Fibroblast of lung (primary cell): ENCODE data around the gene SPECC1L.

Source experiments
- EZH2 ChIP-seq: IDR thresholded peaks from 2 replicates; pipeline ENCODE4 v1.5.1; 2012; ENCODE audit warnings: low read length, control low read depth, mild to moderate bottlenecking; ENCODE audit errors: missing control alignments
- TF ChIP-seq, protein P1 (sequence below), 2 donors: IDR thresholded peaks in 1 of 2; conservative IDR thresholded peaks in 1 of 2; 1 replicate in 1 of 2; 2 replicates in 1 of 2; pipeline ENCODE4 v1.5.1; 2011 to 2012; ENCODE audit warnings: low read length in 2 of 2, control low read depth in 1 of 2, inconsistent platforms in 1 of 2, low read depth in 1 of 2, mild to moderate bottlenecking in 1 of 2

DNA sequence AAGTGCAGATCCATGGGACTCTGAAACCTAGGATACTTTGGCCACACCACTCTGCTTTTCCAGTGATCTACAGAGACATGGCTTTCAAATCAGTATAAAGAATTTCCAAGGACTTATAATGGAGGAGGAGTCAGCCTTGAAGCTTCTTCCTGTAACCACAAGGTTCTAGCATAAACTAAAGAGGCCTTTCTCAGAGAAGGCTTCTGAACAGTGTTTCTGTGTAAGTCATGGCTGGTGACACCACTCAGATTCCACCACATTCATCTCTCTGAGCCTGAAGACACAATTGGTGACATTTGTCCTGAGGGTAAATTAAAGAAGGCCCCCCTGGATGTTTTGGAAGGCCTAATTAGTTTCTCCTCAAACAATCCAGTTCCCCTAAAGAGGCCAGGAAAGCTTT is 127.8 kb downstream of the SPECC1L start:
- TF ChIP-seq, protein P1, sequence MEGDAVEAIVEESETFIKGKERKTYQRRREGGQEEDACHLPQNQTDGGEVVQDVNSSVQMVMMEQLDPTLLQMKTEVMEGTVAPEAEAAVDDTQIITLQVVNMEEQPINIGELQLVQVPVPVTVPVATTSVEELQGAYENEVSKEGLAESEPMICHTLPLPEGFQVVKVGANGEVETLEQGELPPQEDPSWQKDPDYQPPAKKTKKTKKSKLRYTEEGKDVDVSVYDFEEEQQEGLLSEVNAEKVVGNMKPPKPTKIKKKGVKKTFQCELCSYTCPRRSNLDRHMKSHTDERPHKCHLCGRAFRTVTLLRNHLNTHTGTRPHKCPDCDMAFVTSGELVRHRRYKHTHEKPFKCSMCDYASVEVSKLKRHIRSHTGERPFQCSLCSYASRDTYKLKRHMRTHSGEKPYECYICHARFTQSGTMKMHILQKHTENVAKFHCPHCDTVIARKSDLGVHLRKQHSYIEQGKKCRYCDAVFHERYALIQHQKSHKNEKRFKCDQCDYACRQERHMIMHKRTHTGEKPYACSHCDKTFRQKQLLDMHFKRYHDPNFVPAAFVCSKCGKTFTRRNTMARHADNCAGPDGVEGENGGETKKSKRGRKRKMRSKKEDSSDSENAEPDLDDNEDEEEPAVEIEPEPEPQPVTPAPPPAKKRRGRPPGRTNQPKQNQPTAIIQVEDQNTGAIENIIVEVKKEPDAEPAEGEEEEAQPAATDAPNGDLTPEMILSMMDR (conservative IDR thresholded peaks at IDR 0.05 in 1 of 2, IDR thresholded peaks at IDR 0.05 in 1 of 2; ENCODE audit: low read depth in 1 of 2, low read length in 2 of 2): no peak
- TF ChIP-seq EZH2: no peak
